NCI-H2227 treated with DMSO at 0.1 percent for 48 hours (cell line): Measurements from ENCODE around the gene METTL14.

Experiments used
- DNase-seq: peaks from one replicate; lab custom pipeline; 2025; lab: John Stamatoyannopoulos, UW

The METTL14 gene

DNA sequence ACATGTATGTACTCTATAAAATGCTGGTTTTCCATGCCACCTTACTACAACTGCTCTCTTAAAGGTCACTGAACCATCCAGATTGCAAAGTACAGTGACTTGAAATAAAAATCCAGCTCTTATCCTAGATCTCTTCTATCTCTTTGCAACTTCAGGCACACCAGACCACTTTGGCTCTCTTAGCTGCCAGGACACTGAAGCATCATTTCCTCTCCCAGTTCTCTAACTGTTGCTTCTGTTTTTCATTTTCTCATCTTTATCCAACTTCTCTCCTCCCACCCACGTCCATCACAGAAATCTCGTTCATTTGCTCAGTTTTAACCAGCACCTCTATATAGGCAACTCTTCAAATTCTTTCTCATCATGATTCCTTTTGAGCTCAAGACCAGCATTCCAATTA, 74.3 kb downstream of the METTL14 start:
- DNase-seq: no peak

DNA sequence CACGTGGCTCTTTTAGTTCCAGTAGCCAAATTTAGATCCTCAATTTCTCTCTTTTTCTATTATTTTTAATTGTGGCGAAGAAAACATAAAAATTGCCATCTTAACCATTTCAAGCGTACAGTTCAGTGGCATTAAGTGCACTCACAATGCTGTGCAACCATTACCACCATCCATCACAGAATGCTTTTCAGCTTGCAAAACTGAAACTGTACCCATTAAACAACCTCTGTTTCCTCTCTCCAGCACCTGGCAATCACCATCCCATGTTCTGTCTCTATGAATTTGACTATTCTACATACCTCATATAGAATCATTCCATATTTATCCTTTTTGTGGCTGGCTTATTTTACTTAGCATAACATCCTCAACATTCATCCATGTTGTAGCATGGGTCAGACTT, 74.9 kb downstream of the METTL14 start:
- DNase-seq: no peak

DNA sequence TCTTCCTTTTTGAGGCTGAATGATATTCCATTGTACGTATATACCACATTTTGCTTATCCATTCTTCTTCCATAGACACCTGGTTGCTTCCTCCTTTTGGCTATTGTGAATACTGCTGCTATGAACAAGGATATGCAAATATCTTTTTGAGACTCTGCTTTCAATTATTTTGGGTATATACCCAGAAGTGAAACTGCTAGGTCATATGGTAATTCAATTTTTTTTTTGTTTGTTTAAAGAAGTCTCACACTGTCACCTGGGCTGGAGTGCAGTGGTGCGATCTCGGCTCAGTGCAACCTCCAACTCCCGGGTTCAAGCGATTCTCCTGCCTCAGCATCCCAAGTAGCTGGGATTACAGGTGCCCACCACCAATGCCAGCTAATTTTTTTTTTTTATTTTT, 75.3 kb downstream of the METTL14 start:
- DNase-seq: no peak

DNA sequence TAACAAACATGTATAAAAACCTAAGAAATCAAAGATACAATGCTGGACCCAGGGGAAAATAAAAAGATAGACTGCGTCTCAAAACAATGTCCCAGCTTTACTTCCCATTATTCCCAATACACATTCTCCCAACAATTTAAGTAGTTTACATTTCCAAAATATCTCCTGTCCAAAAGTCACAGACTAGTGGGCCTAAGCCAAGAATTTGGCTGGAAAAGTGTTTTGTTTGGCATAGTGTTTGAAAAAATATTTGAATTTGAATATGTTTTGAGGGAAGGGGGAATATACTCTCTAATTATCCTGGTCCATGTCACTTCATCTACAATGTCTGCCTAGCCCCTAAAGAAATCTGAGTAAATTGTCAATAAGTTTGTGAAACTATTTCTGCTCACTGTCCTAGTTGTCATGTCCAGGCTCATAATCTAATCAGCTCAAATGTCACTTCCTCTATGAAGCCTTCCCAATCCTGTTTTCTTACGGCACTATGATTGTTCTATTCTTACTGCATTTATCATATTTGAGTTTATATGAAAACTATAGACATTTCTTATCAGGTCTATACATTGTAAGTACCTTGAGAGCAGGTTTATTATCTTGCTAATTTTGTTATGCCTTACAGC, 76.3 kb downstream of the METTL14 start:
- DNase-seq: no peak

DNA sequence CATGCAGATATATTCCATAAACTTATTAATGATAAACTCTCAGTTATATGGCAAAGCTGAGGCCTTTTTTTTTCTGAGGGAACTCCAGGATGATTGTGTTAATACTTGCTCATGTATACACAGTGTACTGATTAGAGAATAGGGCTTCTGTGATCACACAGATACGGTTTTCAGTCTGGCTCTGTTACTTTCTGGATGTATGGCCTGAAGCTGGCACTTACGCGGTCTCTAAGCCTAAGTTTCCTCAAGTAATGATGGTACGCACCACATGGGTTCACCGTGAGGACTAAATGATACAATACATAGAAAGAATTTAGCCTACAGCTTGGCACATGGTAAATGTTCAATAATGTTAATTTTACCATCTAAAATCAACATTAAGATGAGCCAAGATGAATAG, 77.0 kb downstream of the METTL14 start:
- DNase-seq: no peak

DNA sequence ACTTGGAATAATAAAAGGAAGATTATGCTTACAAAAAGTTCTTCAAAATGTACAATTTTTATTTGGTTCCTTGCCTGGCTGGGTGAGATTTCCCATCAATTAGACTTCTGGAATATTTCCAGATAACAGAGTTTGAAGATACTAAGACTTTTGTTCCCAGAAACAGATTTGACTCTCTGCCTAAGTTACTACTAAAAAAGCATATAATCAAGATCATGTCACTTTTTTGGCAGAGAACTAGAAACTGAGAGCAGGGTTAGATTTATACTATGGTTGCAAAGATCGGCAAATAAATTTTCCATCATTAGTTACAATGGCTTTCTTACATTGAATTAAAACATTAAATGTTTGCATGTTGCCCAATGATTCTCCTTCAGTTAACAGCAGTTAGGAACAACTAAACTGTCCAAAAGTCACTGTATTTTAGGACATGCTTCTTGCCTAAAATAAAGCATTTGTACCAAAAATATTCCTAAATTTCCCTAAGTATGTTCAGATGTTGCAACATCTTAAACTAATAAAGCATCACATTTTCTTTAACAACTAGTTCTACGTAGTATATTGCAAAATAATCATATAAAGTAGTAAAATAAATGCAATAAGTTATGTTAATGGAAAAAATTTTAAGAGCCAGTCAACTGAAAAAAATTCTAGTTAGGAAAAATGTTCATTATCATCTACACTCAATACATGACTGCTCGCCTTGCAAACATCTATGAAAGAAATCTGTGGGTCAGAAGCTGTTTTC, 77.7 kb downstream of the METTL14 start:
- no peak for DNase-seq
